HG03064 (cell line): Measurements from ENCODE around the gene ADAMTS5.

Experiments
- ATAC-seq: cut with Tn5 transposase; IDR thresholded peaks from one replicate; pipeline ENCODE4 v1.9.1; 2021; ENCODE audit warnings: low read depth; ENCODE audit not compliant: unreplicated experiment

The ADAMTS5 gene

DNA sequence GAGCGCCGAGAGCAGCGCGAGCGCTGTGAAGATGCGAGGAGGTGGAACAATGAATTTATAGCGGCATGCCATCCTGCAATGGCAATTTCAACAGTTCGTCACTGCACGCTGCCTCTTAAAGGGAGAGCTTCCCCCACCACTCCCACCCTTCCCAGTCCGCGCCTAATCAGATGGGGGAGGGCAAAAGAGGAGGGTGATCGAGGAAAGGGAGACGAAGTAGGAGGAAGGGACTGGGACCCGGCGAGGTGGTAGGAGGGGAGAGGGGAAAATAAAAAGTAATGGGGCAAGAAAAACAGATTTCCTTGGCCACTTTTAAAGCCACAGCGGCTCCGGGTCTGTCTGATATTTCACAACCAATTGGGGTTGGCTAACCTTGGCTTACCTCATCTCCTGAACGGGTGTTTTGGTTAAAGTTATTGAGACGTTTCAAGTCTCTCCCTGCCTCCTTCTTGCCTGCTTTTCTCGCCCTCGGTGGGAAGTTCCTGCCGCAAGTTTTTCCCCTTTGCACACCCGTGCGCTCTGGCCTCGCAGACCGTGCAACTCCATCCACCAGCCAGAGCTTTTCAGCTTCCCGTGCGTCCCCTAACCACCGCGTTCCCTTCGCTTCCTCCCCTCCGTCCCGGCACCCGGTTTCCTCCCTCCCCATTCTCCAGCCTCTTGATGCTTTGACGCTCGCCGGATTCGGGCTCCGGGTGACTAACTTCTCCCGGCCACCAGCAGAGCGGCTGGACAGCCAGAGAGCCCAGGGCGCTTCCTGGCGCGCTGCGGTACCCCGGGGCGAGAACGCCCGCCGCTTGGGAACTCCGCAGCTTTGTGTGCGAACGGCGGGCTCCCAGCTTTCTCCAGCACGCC lies at the start of gene ADAMTS5:
Gene ADAMTS5, minus strand, starts transcription at position 27 of the 852 bp plus-strand sequence. CDS start 697 bp downstream, outside the sequence.
- no peak for ATAC-seq

DNA sequence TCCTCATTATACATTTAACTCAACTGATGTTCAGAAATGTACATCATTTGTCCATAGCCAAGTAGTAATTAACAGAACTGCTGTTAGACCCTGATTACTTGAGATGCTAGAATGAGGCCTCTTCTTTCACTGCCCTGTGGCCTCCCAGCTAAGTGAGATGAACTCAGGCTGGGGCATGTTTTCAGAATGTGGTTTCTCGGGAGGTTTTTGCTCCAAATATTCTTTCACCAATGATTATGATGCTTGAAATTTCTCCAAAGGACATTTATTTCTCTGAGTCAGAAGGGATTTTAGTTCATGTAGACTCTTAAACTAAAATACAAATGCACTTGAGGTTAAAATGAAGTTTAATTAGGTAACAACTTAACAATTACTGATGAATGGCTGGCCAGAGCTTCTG lies 34.6 kb upstream of the ADAMTS5 start:
- no peak for ATAC-seq

DNA sequence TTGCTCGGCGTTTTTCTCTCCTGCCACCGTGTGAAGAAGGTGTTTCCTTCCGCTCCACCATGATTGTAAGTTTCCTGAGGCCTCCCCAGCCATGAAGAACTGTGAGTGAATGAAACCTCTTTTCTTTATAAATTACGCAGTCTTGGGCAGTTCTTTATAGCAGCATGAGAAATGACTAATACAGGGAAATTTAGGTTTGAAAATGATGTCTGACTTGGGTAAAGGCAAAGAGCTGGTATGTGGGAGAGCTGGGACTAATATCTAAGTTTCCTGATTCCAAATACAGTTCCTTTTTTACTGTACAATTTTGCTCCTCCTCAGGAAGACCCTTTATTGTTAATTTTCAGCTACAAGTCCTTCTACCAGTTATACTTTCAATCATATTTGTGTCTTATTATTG lies 16.7 kb upstream of the ADAMTS5 start:
- ATAC-seq, result no peak

GRCh38 chr21:26982767-26983166 lies 15.9 kb upstream of the ADAMTS5 start:
- no peak for ATAC-seq

- ATAC-seq, result no peak
These were observed 10.9 kb upstream of the ADAMTS5 start for GRCh38 chr21:26977746-26978145.

- ATAC-seq, result no peak
These were observed 6.3 kb upstream of the ADAMTS5 start for GRCh38 chr21:26973226-26973625.

DNA sequence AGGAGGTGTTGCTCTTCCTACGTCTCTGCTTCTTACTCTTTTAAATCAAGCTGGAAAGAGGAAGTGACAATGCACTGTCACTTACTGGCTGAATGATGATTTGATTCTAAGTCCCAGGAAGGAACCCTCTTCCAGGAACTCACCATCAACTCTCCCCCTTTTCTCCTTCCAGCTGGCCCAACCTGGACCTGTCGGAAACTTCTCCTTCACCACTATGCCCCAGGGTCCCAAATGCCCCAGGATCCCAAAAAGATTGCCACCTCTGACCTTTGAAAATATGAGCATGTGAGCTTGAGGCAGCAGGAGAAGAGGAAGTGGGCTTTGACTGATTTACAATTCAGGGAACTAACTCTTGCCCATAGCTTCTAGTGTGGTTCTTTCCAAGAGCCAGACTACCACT lies 5.3 kb upstream of the ADAMTS5 start:
- ATAC-seq, result no peak

GRCh38 chr21:26969971-26970725 lies 3.3 kb upstream of the ADAMTS5 start:
- no peak for ATAC-seq

DNA sequence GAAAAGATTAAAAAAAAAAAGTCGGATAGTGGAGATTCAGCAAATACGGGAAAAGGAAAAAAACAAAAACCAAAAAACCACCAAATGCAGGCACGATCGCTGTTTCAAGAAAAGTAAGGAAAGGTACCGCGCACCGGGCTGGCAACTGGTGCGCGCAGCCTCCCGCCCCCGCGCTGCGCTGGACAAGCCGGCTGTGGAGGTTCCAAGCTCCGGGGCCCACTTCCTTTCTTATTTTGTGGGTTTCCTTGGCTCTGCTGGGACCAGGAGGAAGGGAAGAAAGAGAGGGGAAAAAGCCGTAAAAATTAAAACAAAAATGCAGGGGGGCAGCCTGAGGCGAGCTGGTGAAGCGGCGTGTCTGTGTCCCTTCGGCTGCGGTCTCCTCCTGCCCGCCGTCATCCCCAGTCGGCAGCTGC lies 233 bp downstream of the ADAMTS5 start:
- no peak for ATAC-seq

- no peak for ATAC-seq
These were observed 844 bp downstream of the ADAMTS5 start for GRCh38 chr21:26965907-26966581.

- ATAC-seq, result no peak
These were observed 1.6 kb downstream of the ADAMTS5 start for GRCh38 chr21:26965040-26965906.

GRCh38 chr21:26964170-26964778 lies 2.6 kb downstream of the ADAMTS5 start:
- no peak for ATAC-seq

GRCh38 chr21:26962621-26963181 lies 4.2 kb downstream of the ADAMTS5 start:
- no peak for ATAC-seq

GRCh38 chr21:26961698-26962097 lies 5.2 kb downstream of the ADAMTS5 start:
- ATAC-seq, result no peak

GRCh38 chr21:26958788-26959187 lies 8.1 kb downstream of the ADAMTS5 start:
- ATAC-seq, result no peak

GRCh38 chr21:26956813-26957212 lies 10.1 kb downstream of the ADAMTS5 start:
- ATAC-seq, result no peak

- ATAC-seq, result no peak
These were observed 10.7 kb downstream of the ADAMTS5 start for GRCh38 chr21:26956216-26956615.

- ATAC-seq, result no peak
These were observed 12.2 kb downstream of the ADAMTS5 start for GRCh38 chr21:26954662-26955121.

- ATAC-seq, result no peak
These were observed 14.4 kb downstream of the ADAMTS5 start for GRCh38 chr21:26952374-26953066.
